K562 (cell line): Measurements from ENCODE around the gene IL20. TPM values are rescaled to one million over a fixed set of nuclear protein-coding genes. Genes with fewer than 3 reads are reported as not detected.

Experiments
- ATAC-seq: fragments of 200-7000 bp; cut with Tn5 transposase; 3 replicates; pipeline ENCODE4 v1.9.1; 2020; ENCODE audit warnings: moderate library complexity
- BruUV-seq: library from RNA; stranded (reverse); fragments of 400-500 nt; replicated peaks from 2 replicates; lab custom pipeline; 2021; lab: Mats Ljungman, UMichigan
- CTCF ChIA-PET: fragments of 300-600 bp; formaldehyde crosslinking; extraction: SDS; loops from one replicate; lab custom pipeline; 2021; ENCODE audit warnings: low intra/inter-chr PET ratio; lab: Yijun Ruan, JAX
- POLR2A ChIA-PET: fragments of 300-600, 350-650 bp; sonication (Branson Sonifier 250); formaldehyde crosslinking; extraction: SDS; loops from one replicate; lab custom pipeline; 2021; ENCODE audit warnings: antibody characterized with exemption, inconsistent platforms; lab: Yijun Ruan, JAX
- DNase-seq, 4 experiments: peaks; one replicate each; pipeline versions ENCODE4 v3.0.0 to v3.0.0-alpha.2; 2011 to 2018; ENCODE audit warnings: low spot score in 3 of 4, mixed read lengths in 3 of 4; ENCODE audit errors: extremely low read depth in 1 of 4
- FAIRE-seq: peaks from 2 replicates; lab custom pipeline; 2011; peaks lifted over from hg19 to GRCh38; lab: Jason Lieb, UNC
- H2AFZ ChIP-seq: 2 replicates; pipeline ENCODE4 v1.6.0; 2011; ENCODE audit warnings: low read depth, low read length, control low read depth, inconsistent platforms
- H3K27ac ChIP-seq: fragments of 200-600 bp; 3 replicates; pipeline ENCODE4 v1.8.0; 2011; ENCODE audit warnings: low read depth, mild to moderate bottlenecking, control low read depth, inconsistent platforms, low read length, moderate library complexity, mixed read lengths; ENCODE audit errors: extremely low read depth
- H3K27me3 ChIP-seq, 2 experiments: fragments of 300-600 bp in 1 of 2; 2 replicates in 1 of 2; 3 replicates in 1 of 2; pipeline versions ENCODE4 v1.6.0 to v1.8.0; 2011; ENCODE audit warnings: inconsistent platforms in 2 of 2, low read length in 2 of 2, mild to moderate bottlenecking in 1 of 2, mixed read lengths in 1 of 2, moderate library complexity in 1 of 2; ENCODE audit not compliant: control insufficient read depth in 2 of 2, insufficient read depth in 2 of 2
- H3K36me3 ChIP-seq: fragments of 300-600 bp; 3 replicates; pipeline ENCODE4 v1.8.0; 2011; ENCODE audit warnings: mild to moderate bottlenecking, low read length, inconsistent platforms; ENCODE audit not compliant: control insufficient read depth, insufficient read depth
- H3K4me1 ChIP-seq, 2 experiments: fragments of 200-600 bp in 1 of 2; replicated peaks in 1 of 2; 2 replicates in 1 of 2; 3 replicates in 1 of 2; pipeline versions ENCODE4 v1.5.1 to v1.8.0; 2011; ENCODE audit warnings: inconsistent platforms in 2 of 2, low read length in 2 of 2, mild to moderate bottlenecking in 1 of 2, mixed read lengths in 1 of 2, moderate library complexity in 1 of 2; ENCODE audit not compliant: control insufficient read depth in 2 of 2, insufficient read depth in 2 of 2
- H3K4me2 ChIP-seq: 2 replicates; pipeline ENCODE4 v1.6.1; 2011; ENCODE audit warnings: low read length, control low read depth, inconsistent platforms, mixed read lengths; ENCODE audit not compliant: insufficient read depth
- H3K4me3 ChIP-seq: fragments of 200-600 bp; sonication (generic), shearing (Covaris generic); 2 replicates; pipeline ENCODE4 v1.5.1; 2016; ENCODE audit warnings: control low read depth, inconsistent platforms
- H3K79me2 ChIP-seq: fragments of 200-600 bp; 3 replicates; pipeline ENCODE4 v1.8.0; 2011; ENCODE audit warnings: low read length, inconsistent platforms; ENCODE audit not compliant: control insufficient read depth, insufficient read depth
- H3K9ac ChIP-seq, 2 experiments: 2 replicates each; pipeline versions ENCODE4 v1.6.0 to v1.6.1; 2011; ENCODE audit warnings: low read depth in 2 of 2, low read length in 2 of 2, control low read depth in 1 of 2, inconsistent platforms in 1 of 2, mild to moderate bottlenecking in 1 of 2, mixed read lengths in 1 of 2; ENCODE audit not compliant: insufficient read depth in 1 of 2
- H3K9me1 ChIP-seq: one replicate; pipeline ENCODE4 v1.6.0; 2011; ENCODE audit warnings: inconsistent platforms, mild to moderate bottlenecking, low read length, moderate library complexity; ENCODE audit not compliant: control insufficient read depth, insufficient read depth
- H3K9me3 ChIP-seq: replicated peaks from 2 replicates; pipeline ENCODE4 v1.5.1; 2011; ENCODE audit warnings: low read depth, low read length, inconsistent platforms; ENCODE audit not compliant: control insufficient read depth, insufficient read depth
- H4K20me1 ChIP-seq: replicated peaks from 2 replicates; pipeline ENCODE4 v1.6.1; 2011; ENCODE audit warnings: low read length, inconsistent platforms, mixed read lengths; ENCODE audit not compliant: control insufficient read depth, insufficient read depth
- ARID1B ChIP-seq: fragments of 450-650 bp; IDR thresholded peaks from 2 replicates; pipeline ENCODE4 v1.6.1; 2016; ENCODE audit warnings: antibody characterized with exemption, mild to moderate bottlenecking, inconsistent platforms
- GATAD2A ChIP-seq: fragments of 450-650 bp; IDR thresholded peaks from 2 replicates; pipeline ENCODE4 v1.6.1; 2017
- KLF10 ChIP-seq: fragments of 250-450 bp; sonication (Bioruptor Pico); IDR thresholded peaks from 2 replicates; pipeline ENCODE4 v1.6.1; 2021; ENCODE audit warnings: matching md5 sums
- MTA3 ChIP-seq: fragments of 450-650 bp; formaldehyde crosslinking; IDR thresholded peaks from 2 replicates; pipeline ENCODE4 v1.6.1; 2017; ENCODE audit warnings: mild to moderate bottlenecking, borderline replicate concordance
- PHF21A ChIP-seq: fragments of 450-650 bp; IDR thresholded peaks from 2 replicates; pipeline ENCODE4 v1.6.1; 2017; ENCODE audit warnings: low read depth, borderline replicate concordance
- PPARD ChIP-seq: fragments of 250-450 bp; sonication (Bioruptor Pico); IDR thresholded peaks from 2 replicates; pipeline ENCODE4 v1.8.0; 2022; ENCODE audit warnings: inconsistent platforms, mild to moderate bottlenecking, moderate library complexity
- RBM15 ChIP-seq: fragments of 200-400 bp; formaldehyde crosslinking; IDR thresholded peaks from 2 replicates; pipeline ENCODE4 v1.6.1; 2018; ENCODE audit warnings: mild to moderate bottlenecking, low read length, moderate library complexity; ENCODE audit not compliant: insufficient read depth
- ZC3H4 ChIP-seq: sonication (generic); formaldehyde crosslinking; IDR thresholded peaks from 2 replicates; pipeline ENCODE4 v1.9.0; 2021; ENCODE audit warnings: missing genetic modification reagents, borderline replicate concordance
- whole genome bisulfite sequencing: fragments of 100-300 bp; shearing (Covaris generic); methylation state at CpG from one replicate; pipeline ENCODE4 v1.1.6; 2016; ENCODE audit warnings: low coverage, mixed read lengths; ENCODE audit not compliant: insufficient coverage; ENCODE audit errors: missing lambda C conversion rate; 5-methylcytosine and 5-hydroxymethylcytosine counted together
- in situ Hi-C: fragments of 300-500 bp; cut with MboI; formaldehyde crosslinking; loops from 4 replicates; pipeline ENCODE4 v1.15.0; 2018; ENCODE audit warnings: inconsistent platforms, mixed read lengths
- intact Hi-C: fragments of 100-400 bp; cut with micrococcal nuclease; formaldehyde crosslinking; loops from 2 replicates; pipeline ENCODE4 v1.14.2; 2022
- polyA plus RNA-seq, 8 experiments: library from polyadenylated mRNA; depleted of rRNA in 4 of 8; stranded (reverse) in 5 of 8; unstranded in 3 of 8; fragments of >200 nt; fragmentation: Nextera tagmentation in 2 of 8; fragmentation: Illumina TruSeq in 1 of 8; extraction: Ambion mirVana in 2 of 8; extraction: Trizol in 1 of 8; gene quantifications; 2 replicates each; pipeline versions ENCODE4 v1.2.1 to v1.2.3, GENCODE V29; 2011 to 2014; ENCODE audit warnings: inconsistent platforms in 1 of 8, missing spikeins in 1 of 8
- total RNA-seq, 7 experiments: library from RNA; depleted of rRNA in 6 of 7; stranded (reverse); fragments of >200 nt in 6 of 7; fragmentation: Illumina TruSeq in 2 of 7; extraction: Trizol in 2 of 7; gene quantifications; 2 replicates each; pipeline versions ENCODE4 v1.2.1 to v1.2.3, GENCODE V29; 2011 to 2021; ENCODE audit warnings: low replicate concordance in 1 of 7
- TF ChIP-seq, protein P1 (sequence below): sonication (generic); formaldehyde crosslinking; IDR thresholded peaks from 2 replicates; pipeline ENCODE4 v1.8.1; 2023; ENCODE audit warnings: mild to moderate bottlenecking, missing genetic modification reagents

IL20 gene
- total and polyA plus RNA-seq, 9 of the 15 experiments (the other 6 are each of a cell fraction or from before 2014, with no cell fraction given) = not detected

GRCh38 chr1:206893380-206893779, 28.0 kb downstream of the IL20 start:
- no TSS peak for BruUV-seq
- no peak overlapping the region for H3K4me2 ChIP-seq
- intact Hi-C loops (no loop called here), in situ Hi-C loops (no loop called here)
- no peaks in the 10 kb centered on the region for H3K36me3 ChIP-seq
- TF ChIP-seq ZC3H4 (CRISPR knock-in tag) (no peak), GATAD2A (no peak), PPARD (CRISPR knock-in tag) (no peak), ARID1B (no peak), KLF10 (no peak), PHF21A (no peak), RBM15 (no peak), MTA3 (no peak)
- TF ChIP-seq, protein P1, sequence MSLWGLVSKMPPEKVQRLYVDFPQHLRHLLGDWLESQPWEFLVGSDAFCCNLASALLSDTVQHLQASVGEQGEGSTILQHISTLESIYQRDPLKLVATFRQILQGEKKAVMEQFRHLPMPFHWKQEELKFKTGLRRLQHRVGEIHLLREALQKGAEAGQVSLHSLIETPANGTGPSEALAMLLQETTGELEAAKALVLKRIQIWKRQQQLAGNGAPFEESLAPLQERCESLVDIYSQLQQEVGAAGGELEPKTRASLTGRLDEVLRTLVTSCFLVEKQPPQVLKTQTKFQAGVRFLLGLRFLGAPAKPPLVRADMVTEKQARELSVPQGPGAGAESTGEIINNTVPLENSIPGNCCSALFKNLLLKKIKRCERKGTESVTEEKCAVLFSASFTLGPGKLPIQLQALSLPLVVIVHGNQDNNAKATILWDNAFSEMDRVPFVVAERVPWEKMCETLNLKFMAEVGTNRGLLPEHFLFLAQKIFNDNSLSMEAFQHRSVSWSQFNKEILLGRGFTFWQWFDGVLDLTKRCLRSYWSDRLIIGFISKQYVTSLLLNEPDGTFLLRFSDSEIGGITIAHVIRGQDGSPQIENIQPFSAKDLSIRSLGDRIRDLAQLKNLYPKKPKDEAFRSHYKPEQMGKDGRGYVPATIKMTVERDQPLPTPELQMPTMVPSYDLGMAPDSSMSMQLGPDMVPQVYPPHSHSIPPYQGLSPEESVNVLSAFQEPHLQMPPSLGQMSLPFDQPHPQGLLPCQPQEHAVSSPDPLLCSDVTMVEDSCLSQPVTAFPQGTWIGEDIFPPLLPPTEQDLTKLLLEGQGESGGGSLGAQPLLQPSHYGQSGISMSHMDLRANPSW = no peak
- no peak overlapping the region for H3K9ac ChIP-seq
- no peaks in the 10 kb centered on the region for H3K79me2 ChIP-seq
- no peaks in the 10 kb centered on the region for H3K9me1 ChIP-seq
- H3K27me3 ChIP-seq = peaks cover 44 to 54% of the 10 kb centered on the region in 2 experiments
- FAIRE-seq (no peak), ATAC-seq (no peak), DNase-seq (no peak)
- WGBS = 0% methylated on average over 2 of the region's 2 CpGs
- H3K27ac ChIP-seq = no peak overlapping the region
- H3K4me1 ChIP-seq = peaks cover 0 to 12% of the 10 kb centered on the region in 2 experiments; a peak in 4 of 5 replicates
- ChIA-PET CTCF (no interaction called here), POLR2A (interaction anchor here (1.5 kb wide), 1 partner anchor 9 kb away, joined by 6 read pairs; no protein-coding TSS in a partner anchor)
- no peak overlapping the region for H3K4me3 ChIP-seq
- no peaks in the 10 kb centered on the region for H3K9me3 ChIP-seq
- no peaks in the 10 kb centered on the region for H4K20me1 ChIP-seq
- H2AFZ ChIP-seq = no peak overlapping the region
